Right lobe of liver (tissue), 6 donors: Measurements from ENCODE around the gene P2RX3. TPM values are rescaled to one million over a fixed set of nuclear protein-coding genes. Genes with fewer than 3 reads are reported as not detected.

Experiments
- ATAC-seq, 4 donors: fragments of 200-7000 bp; cut with Tn5 transposase; one replicate each; pipeline ENCODE4 v1.9.1; 2020; ENCODE audit warnings: mild to moderate bottlenecking in 4 of 4, moderate library complexity in 4 of 4
- DNase-seq, 3 donors: peaks; one replicate each; pipeline ENCODE4 v3.0.0-alpha.2; 2020
- H3K27ac ChIP-seq, 3 donors: fragments of 200-600 bp; one replicate each; pipeline ENCODE4 v1.8.0; 2022
- H3K27me3 ChIP-seq, 2 donors: fragments of 200-600 bp; one replicate each; pipeline ENCODE4 v1.8.0; 2022
- H3K36me3 ChIP-seq, 4 donors: fragments of 200-600 bp; sonication (generic) in 1 of 4; one replicate each; pipeline versions ENCODE4 v1.5.1 to v1.8.0; 2017 to 2022; ENCODE audit warnings: control low read depth in 1 of 4
- H3K4me1 ChIP-seq, 4 donors: fragments of 200-600 bp; sonication (generic) in 1 of 4; one replicate each; pipeline versions ENCODE4 v1.5.1 to v1.8.0; 2017 to 2022; ENCODE audit warnings: control low read depth in 1 of 4
- H3K4me3 ChIP-seq, 3 donors: fragments of 200-600 bp; one replicate each; pipeline ENCODE4 v1.8.0; 2022
- H3K9me3 ChIP-seq, 4 donors: fragments of 200-600 bp; sonication (generic) in 1 of 4; one replicate each; pipeline versions ENCODE4 v1.5.1 to v1.8.0; 2017 to 2022; ENCODE audit warnings: control low read depth in 1 of 4
- CTCF ChIP-seq, 4 donors: fragments of 200-600 bp in 3 of 4; fragments of 450-650 bp in 1 of 4; IDR thresholded peaks; one replicate each; pipeline versions ENCODE4 v1.5.1 to v1.8.0; 2016 to 2022; ENCODE audit warnings: antibody characterized with exemption in 4 of 4, mild to moderate bottlenecking in 2 of 4
- POLR2A ChIP-seq: fragments of 450-650 bp; IDR thresholded peaks from one replicate; pipeline ENCODE4 v1.6.1; 2017; ENCODE audit warnings: antibody characterized with exemption, mild to moderate bottlenecking
- WGBS: methylation state at CpG from one replicate; pipeline ENCODE4 v1.1.6; 2018; ENCODE audit warnings: low coverage, low lambda C conversion rate; ENCODE audit not compliant: insufficient coverage; ENCODE audit errors: missing lambda C conversion rate; 5-methylcytosine and 5-hydroxymethylcytosine counted together
- intact Hi-C, 2 donors: fragments of 100-400 bp; cut with DNase I; formaldehyde crosslinking; loops; one replicate each; pipeline versions ENCODE4 v1.11.2 to v1.14.1; 2022
- total RNA-seq, 6 experiments: library from RNA; depleted of rRNA in 2 of 6; stranded (reverse); fragments of >200 nt in 2 of 6; fragmentation: NEBNext Ultra II Directional in 3 of 6; extraction: Animal tissue kit (Norgen Biotek cat#: 25700) in 3 of 6; gene quantifications; one replicate each; pipeline versions ENCODE4 v1.1.0 to v1.2.4, GENCODE V29; 2016 to 2023
- donor health status: DM: no; HTN: yes; CAD: no.
- donor health status: DM: no; HTN: no; CAD: no.
- donor health status: DM: no; HTN: no; CAD: no.
- donor health status: DM: no; HTN: yes; CAD: no.
- donor health status: DM: no; HTN: yes; CAD: no.

P2RX3 gene
- total RNA-seq, 6 experiments from 2014 or later = 0.63 to 2.1 (median 0.77) TPM; not detected in 2

GRCh38 chr11:57374966-57375365, 36.8 kb downstream of the P2RX3 start:
- no peaks in the 10 kb centered on the region for H3K36me3 ChIP-seq
- intact Hi-C loops = no loop called here
- 100% methylated on average over 2 of the region's 3 CpGs for WGBS
- H3K9me3 ChIP-seq = no peaks in the 10 kb centered on the region
- H3K4me3 ChIP-seq = no peak overlapping the region
- DNase-seq = no peak
- H3K27me3 ChIP-seq = no peaks in the 10 kb centered on the region
- no peaks in the 10 kb centered on the region for H3K4me1 ChIP-seq
- H3K27ac ChIP-seq = no peak overlapping the region
- TF ChIP-seq CTCF (IDR thresholded peaks at IDR 0.05) (no peak), POLR2A (no peak)
- no peak for ATAC-seq

- 50% methylated on average over 1 of the region's 2 CpGs for WGBS
- Histone ChIP-seq H3K27ac (no peak overlapping the region), H3K27me3 (no peaks in the 10 kb centered on the region), H3K9me3 (no peaks in the 10 kb centered on the region), H3K36me3 (no peaks in the 10 kb centered on the region), H3K4me1 (no peaks in the 10 kb centered on the region), H3K4me3 (no peak overlapping the region)
- DNase-seq = no peak
- TF ChIP-seq CTCF (IDR thresholded peaks at IDR 0.05) = no peak
- TF ChIP-seq POLR2A = no peak
- no peak for ATAC-seq
- intact Hi-C loops = no loop called here
These were observed 37.3 kb downstream of the P2RX3 start for GRCh38 chr11:57375490-57375889.

DNA sequence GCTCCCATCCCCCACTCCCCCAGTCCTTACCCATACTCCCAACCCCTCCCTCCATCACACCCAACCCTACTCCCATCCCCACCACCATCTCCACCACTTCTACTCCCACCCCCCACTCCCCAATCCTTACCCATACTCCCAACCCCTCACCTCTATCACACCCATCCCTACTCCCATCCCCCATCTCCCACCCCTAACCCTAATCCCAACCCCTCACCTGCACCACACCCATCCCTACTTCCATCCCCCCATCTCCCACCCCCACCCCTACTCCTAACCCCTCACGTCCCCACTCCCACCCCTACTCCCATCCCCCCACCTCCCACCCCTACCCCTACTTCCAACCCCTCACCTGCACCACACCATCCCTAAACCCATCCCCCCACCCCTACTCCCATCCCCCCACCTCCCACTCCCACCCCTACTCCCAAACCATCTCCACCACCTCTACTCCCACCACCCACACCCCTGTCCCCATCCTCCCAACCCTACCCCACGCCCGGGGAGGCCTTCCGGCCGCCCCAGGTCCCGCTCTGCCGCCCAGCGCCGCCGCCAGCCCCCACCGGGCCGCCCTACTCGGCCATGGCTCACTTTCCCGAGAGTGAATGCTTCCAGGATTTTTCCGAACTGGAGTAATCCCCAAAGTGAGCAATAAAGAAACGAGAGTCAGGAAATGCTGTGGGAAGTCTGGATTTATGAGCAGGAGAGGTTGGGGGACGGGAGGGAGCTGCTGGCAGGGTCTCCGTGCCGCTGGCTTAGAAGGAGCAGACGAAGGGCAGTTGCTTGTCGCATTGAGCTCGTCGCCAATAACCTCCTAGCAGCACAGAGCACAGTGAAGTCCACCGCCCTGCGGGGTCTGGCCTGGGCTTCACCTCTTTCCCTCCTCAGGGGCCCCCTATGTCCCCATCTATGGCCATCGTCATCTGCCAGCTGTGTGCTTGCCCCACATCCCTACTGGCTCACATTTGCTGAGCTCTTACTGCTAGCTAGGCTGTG, 38.2 kb downstream of the P2RX3 start:
- ATAC-seq (no peak), DNase-seq (no peak)
- H3K27ac ChIP-seq = no peak overlapping the region
- H3K4me3 ChIP-seq = no peak overlapping the region
- 64% methylated on average over 16 of the region's 26 CpGs for WGBS
- H3K36me3 ChIP-seq = no peaks in the 10 kb centered on the region
- no peaks in the 10 kb centered on the region for H3K9me3 ChIP-seq
- intact Hi-C loops = no loop called here
- no peaks in the 10 kb centered on the region for H3K4me1 ChIP-seq
- H3K27me3 ChIP-seq = no peaks in the 10 kb centered on the region
- TF ChIP-seq CTCF (IDR thresholded peaks at IDR 0.05) (no peak), POLR2A (no peak)

DNA sequence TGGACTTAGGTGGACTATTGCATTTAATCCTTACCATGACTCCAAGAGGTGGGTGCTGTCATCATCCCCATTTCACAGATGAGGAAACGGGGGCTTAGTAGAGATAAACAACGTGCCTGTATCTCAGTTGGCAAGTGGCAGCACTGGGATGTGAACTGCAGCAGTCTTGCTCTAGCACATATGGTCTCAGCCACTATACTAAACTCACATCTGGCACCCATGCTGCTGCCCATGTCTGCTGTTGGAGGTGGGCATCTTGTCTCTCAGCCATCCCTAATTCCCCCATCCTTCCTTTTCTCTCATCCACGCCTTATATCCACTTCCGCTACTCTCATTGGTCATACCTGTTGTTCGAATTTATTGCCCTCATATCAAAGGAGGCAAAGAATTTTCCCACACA, 39.0 kb downstream of the P2RX3 start:
- ATAC-seq = no peak

More for the DNA sequence above, 39.0 kb downstream of the P2RX3 start:
- Histone ChIP-seq H3K9me3 (no peaks in the 10 kb centered on the region), H3K27ac (no peak overlapping the region), H3K27me3 (no peaks in the 10 kb centered on the region), H3K4me3 (no peak overlapping the region), H3K36me3 (no peaks in the 10 kb centered on the region), H3K4me1 (no peaks in the 10 kb centered on the region)
- no peak for DNase-seq
- intact Hi-C loops = no loop called here
- 62% methylated on average over 3 of the region's 5 CpGs for WGBS
- TF ChIP-seq POLR2A (no peak), CTCF (IDR thresholded peaks at IDR 0.05) (no peak)
